NCI-H460 (cell line): Measurements from ENCODE around the gene ZNF423. TPM values are rescaled to one million over a fixed set of nuclear protein-coding genes. Genes with fewer than 3 reads are reported as not detected.

Experiments
- DNase-seq: peaks from one replicate; pipeline ENCODE4 v3.0.0-alpha.2; 2016; ENCODE audit warnings: low read depth; ENCODE audit errors: extremely low read depth
- total RNA-seq: library from RNA; depleted of rRNA; stranded (reverse); fragments of >200 nt; shearing (Covaris generic); gene quantifications from 2 replicates; pipeline ENCODE4 v1.2.3, GENCODE V29; 2014

ZNF423 gene
- total RNA-seq, 1 experiment from 2014 or later = not detected

DNA sequence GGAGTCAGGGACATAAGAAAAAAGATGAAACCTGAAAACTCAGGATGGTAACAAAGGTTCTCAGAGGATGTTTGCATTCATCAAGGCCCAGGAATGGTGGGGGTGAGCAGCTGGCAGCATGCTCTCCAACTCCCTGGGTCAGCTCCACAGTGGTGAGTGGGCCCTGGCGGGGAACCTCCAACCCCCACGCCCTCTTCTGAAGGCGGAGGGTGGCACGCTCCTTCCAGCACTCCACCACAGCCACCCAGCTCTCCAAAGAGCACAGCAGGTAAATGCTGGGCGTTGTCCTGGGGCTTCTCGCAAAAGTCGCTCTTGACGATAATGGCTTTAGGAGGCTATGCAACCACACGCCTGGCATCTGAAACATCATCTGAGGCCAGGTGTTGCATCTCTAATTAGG lies 308.5 kb downstream of the ZNF423 start:
- DNase-seq = no peak

DNA sequence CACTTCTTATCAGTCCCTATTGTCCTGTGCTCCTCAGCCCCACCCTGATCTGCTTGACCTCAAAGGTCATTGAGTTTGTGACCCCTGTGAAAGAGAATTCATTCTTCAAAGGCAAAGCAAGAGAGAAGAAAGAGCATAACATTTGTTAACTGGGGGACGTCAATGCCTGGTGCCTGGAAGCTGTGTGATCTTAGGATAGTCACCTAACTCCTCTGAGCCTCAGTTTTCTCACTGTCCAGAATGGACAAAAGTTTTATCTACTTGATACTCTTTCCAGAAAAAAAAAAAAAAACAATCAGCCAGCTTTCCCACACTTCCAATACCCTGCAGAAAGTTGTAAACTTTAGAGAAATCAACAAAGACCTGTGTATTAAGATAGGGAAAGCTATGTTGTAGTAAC lies 309.2 kb downstream of the ZNF423 start:
- DNase-seq = no peak

DNA sequence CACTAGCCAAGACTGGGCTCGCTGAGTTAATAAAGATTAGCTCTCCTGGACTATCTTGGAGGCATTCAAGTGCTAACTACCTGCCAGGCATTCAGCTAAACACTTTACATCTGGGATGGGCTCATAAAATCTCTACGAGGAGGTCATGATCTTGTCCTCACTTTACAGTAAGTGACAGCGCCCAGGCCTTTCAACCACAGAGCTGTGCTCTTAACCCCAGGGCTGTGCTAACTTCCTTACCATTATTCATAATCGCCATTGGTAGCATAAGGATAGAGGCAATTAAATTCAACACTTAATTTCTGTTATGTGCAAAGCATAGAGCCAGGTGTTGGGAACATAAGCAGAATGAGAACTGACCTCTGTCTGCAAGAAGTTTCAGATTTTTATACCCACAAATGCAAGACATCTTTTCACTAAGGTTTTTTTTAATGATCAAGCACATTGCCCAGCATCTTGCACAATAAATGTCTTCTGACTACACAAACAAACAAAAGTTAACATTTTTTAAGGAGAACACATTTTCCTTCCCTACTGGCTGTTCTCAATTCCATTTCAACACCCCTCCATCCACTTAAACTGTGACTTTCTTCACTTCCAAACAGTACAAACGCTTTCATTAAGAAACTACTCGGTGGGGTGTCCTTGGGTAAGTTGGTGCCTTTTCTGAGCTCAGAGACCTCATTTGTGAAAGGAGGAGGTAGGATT lies 310.0 kb downstream of the ZNF423 start:
- DNase-seq = no peak

DNA sequence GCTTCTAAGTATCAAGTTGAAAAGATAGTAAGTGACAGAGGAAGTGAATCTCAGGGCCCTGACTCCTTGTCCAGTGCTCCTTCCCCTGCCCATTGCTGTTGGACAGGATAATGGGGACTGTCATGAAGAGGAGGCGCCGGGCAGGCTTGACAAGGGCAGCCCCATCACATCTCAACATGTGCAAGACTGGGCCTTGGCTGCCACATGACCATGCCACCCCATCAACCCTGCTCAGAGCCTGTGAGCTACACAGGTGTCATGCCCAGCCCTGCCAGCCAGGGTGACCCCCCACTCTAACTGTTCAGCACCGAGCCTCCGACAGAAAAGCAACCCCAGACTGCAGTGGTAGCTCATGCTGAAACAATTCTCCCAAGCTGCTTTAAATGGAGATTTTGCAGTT lies 310.7 kb downstream of the ZNF423 start:
- no peak for DNase-seq

DNA sequence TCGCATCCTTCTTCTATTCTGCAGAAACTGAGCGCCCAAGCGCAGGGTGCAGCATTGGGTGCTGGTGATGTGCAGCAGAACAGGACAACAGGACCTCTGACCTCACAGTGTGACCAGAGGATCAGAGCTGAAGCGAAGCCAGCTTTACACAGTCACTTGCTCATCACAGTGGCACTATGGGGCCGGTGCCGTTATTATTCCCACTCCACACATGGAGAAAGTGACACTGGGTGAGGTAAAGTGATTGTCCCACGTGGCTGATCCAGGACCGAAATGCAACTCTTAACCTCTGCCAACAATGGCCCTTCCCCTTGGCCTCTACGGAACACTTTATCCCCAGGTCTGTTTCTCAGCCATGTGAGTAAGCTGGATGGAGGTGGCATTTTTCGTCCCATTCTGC lies 311.1 kb downstream of the ZNF423 start:
- DNase-seq = no peak

DNA sequence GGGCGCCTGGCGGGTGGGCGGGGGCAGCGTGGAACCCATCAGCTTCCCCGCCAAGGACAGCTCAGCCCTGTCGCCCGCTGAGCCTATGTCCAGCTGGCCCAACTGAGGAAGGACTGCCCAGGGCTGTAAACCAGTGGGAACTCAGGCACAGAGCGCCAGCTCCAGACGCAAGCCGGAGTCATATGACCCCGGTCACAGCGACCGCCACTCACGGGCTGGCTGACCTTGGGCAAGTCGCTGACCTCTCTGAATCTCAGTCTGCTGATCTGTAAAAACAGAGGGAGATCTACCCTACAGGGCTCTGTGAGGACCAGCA lies 312.3 kb downstream of the ZNF423 start:
- DNase-seq = no peak

DNA sequence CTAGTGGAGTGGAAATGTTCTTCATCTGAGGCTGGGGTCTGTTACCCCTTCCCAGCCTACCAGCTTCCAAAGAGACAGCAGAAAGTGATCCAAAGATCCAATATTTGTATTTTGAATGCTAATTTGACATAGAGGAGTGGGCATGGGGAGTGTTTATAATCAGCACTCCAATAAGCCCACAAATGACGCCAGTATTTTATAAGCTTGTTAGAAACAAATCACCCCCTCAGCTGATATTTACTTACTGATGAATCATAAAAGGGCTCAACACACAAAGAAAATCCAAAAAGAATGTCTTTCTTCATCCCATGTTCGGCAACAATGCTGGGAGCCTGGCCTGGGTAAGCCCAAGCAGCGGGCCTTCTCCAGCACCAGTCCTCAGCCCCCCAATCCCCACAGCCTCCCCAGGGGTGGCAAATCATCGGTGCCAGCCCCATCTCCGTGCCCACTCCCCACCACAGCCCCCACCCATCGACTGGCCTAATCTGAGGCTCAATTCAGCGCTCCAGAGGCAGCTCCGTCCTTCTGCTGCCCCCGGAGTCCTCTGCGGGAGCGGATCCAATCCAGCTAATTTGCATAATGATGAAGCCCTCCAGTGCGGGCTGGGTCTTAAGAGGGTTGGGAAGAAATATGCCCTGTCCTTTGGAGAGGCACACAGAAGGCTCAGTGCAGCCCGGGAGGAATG lies 312.8 kb downstream of the ZNF423 start:
- no peak for DNase-seq

DNA sequence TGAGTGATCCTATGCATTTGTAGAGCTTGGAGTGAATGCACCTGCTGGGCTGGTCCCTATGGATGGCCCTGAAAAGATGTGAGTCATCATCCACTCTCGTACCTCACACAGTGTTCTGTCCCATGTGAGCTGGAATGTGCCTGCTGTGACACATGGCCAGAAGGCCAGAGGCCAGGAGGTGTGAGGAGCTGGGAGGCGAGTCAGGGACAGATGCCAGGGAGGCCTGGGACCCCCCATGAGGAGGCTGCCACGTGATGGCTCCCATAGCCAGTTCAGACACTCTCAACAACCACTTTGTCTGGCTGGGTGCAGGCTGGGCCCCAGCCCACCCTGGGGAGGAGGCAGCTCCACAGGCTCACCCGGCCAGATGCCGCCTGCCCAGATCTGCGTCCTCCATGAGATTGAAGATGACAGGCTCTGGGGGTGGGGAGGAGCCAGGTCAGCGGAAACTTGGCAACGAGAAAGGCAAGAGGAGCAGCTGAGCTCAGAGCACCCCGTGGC lies 313.5 kb downstream of the ZNF423 start:
- DNase-seq = no peak

DNA sequence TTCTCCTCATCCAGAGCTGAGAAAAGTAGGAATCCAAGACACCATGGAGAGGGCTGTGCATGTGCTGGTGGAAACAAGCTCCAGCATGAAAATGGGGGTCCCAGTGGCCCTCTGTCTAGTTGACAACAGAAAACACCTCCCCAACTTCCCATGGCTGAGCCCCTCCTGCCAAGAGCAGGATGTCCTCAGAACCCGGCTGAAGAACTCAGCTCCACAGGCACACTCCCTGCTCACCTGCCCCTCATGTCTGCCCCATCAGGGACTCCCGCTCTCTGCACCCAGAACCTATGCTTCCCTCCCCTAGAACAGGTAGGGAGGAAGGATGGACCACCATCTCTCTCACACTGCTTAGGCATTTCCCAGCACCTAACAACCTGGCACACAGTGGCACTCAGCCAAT lies 315.1 kb downstream of the ZNF423 start:
- no peak for DNase-seq

DNA sequence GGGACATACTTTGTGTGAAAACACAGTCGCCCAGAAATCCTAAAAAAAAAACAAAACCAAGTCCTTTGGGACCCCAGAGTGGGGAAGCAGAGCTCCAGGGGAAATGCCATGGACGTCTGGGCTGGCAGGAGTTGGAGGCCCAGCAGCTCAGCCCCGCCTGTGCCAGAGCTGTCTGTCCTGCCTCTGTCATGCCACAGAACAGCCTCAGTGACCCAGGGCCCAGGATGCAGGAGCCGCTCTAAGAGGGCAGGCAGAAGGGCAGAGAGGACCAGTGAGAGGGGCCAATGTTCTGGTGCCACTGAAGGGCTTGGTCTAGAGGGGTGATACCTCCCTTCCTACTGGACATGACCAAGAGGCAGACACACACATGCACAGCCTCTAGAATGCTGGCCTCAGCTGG lies 316.2 kb downstream of the ZNF423 start:
- no peak for DNase-seq

DNA sequence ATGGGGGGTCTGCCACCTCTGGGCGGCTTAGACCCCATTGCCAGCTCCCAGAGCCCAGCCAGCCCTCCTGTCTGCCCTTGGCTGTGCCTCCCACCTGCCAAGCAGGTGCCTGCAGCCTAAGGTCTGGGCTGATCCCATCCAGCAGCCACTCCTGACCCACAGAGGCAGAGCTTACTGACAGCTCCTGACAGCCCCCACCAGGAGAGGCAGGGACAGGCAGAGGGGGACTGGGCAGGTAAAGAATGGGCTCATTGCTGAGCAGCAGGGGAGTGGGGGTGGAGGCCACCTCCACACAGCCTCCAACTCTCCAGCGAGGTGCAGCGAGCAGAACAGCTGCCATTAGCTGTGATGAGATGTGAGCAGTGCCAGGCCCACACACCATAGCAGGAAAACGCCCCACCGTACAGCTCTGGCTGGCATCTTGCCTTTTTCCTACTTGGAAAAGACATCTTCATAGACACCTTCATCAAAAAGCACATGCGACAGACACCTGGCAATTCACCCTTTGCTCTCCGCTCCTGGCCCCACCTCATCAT lies 317.9 kb downstream of the ZNF423 start:
- DNase-seq = no peak

DNA sequence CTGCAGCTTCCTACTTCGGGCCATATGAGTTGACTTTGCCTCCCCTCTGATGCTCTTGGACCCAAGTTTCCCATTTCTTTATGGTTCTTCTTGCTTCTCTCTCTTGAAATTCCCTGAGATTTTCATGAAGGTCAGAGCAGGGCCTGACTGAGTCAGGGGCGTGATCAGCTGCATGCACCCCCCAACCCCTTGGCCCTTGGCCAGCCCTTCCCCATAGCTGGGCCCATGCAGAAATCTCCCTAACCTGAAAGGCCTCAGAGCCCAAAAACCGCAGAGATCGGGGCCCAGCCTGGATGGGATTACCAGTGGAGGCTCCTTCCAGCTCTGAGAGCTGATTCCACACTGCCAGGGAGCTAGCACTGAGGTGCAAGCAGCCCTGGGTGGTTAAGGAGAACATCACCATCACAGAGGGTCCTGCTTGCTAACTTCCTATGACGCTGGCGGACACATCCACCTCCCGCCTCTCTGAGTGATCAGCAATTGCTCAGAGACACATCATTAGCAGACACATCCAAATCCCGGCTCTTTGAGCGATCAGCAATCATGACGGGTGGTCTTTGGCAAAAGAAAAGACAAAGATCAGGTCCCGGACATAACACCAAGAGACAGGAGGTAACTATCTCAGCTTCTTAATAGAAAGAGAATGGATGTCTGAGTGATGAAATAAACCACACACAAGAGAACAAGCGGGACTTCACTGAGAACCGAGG lies 320.9 kb downstream of the ZNF423 start:
- DNase-seq = no peak

DNA sequence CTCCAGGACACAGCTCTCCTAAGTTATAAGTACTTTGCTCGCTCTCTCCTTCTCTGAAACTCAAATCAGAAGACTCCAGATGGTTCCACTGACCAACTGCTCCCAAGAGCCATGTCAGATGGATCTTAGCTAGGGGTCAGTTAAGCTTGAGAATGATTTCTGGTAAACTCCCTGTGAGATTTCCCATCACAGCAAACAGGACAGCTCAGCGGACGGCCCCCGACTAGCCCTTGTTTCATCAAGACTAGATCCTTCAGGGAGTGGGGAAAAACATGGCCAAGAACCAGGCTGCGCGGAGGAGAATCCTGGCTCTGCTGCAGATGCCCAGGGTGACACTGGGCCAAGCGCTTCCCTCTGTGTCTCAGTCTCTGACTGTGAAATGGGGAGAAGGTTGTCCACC lies 322.5 kb downstream of the ZNF423 start:
- no peak for DNase-seq

DNA sequence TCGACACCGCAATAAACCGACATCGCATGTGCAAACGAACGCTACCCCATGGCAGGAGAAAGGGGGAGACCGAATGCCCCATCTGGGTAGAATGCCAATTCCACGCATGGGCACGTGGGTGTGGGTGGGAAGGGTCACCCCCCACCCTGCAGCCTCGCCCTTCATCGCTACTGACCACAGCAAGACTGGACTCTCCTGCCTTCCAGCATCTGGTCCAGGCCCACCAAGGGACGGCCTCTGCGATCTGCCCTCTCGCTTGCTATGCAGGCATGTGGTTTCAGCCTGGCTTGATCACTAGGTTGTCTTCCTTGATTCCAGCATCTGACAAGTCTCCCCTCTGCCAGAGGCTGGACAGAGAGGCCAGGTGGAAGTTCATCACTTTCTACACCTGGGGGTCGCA lies 323.0 kb downstream of the ZNF423 start:
- DNase-seq = no peak

DNA sequence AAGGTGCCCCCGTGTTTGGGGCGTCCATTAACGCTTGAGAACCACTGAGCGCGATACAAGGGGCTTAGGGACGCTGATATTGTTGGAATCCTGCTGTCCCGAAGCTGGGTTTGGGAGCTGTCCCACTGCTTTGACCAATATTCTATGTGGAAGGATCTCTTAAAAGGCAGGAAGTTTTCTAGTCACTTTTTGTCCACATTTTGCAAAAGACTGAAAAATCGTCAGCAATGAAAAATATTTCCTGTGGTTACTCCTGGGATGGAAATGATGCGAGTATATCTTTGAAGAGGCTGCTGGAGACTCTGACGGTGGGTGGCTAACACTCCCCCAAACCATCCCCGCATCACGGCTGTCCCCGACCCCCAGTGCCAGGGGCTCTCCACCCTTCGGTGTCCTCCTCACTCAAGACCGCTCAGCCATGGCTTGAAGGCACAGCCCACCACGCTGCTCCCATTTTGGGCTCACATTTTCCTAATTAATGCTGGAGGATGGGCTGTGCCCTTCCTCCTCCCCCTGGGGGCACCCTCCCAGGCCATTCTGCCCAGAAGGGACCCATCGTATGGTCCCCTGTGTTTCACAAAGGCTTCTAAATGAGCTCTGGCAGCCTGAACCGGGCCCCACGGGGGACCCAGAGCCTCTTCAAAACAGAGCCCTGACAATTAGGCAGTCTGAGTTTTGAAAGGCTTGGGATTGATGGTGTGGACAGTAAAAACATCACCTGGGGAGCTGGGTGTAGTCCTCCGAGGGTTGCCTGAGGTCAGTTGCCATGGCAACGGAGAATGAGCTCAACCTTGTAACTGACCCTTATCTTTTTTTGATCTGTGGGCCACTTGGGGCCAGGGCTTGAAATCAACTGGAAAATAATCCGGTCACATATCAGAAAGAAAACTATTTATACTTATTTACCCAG lies 323.7 kb downstream of the ZNF423 start:
- DNase-seq = no peak

DNA sequence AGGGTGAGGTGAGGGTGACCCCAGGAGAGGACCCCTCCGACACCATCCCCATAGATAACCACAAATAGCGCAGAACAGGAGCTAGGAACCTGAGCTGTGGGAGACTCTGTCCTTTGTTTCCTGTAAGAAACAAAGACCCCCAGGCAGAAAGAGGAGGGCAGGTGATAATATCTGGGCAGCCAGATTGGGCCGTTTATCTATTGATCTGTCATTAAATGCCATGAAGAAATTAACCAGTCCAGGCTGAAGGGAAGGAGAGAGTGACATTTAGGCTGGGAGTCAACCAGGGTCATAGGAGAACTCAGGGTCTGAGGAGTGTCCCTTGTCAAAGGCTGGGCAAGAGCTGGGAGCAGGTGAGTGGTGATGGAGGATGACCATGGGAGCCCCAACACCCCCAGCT lies 324.5 kb downstream of the ZNF423 start:
- no peak for DNase-seq

DNA sequence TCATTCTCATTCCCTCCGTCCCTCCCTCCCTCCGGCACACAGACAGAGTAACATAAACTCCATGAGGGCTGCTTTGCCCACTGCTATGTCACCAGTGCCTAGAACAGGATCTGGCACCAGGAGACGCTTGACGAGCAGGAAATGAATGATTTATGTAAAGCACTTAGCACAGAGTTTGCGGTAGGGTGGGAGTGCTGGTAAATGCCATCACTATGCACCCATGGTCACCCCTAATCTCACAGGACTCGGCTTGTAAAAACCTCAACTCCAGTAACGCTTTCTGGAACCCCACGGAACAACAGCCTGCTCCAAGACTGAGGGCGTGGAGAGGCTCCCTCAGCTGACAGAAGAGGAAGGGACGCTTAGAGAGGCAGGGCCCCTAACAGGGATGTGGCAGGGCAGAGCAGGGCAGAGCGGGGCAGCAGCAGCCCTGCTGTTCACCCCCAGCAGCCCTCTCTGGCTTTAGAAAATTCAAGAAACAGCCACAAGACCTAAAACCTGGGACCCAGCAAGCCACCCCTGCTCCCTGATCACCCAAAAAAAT lies 325.4 kb downstream of the ZNF423 start:
- DNase-seq = no peak

DNA sequence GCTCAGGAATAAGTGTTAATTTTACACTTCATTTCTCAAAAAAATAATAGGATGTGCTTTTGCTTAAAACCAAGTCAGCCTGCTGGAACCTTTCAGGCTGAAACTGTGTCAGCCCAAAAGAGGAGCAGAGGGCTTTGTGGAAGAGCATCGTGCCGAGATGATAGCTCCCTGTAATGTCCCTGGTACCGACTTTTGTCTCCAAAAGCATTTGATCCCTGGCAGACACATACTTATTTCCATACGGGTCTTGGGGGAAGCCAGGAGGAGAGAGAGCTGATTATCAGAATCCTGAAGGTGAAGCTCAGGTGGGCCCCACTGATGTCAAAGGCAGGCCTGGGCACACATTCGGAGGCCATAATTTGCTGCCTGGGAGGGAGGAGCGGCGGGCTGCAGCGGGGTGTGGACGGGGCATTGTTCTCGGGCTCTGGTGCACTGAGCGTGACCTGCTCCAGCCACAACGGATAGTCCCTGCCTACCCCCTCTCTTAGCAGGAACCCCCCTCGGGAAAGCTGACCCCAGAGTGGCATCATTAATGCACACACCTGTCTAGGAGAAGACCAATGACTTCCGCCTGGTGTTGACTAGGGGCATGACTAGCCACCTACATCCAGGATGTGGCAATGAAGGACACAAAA lies 326.4 kb downstream of the ZNF423 start:
- DNase-seq = no peak

DNA sequence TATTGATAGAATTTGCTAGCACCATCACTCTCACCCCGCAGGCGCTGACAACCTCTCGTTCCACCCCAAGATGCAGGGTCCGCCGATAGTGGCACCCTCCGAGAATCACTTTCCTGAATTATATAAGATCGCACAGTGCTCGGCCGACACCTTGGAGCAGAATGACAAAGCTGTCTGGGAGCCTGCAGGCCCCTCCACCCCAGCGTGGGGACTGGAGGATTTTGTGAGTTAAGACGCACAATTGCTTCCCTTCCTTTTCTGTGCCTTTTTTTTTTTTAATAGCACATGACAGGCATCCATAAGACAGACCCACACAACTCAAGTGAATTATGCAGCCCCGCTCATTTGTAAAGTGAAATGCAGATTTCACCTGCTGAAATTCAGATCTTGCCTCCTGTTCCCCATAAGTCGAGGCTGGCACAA lies 327.0 kb downstream of the ZNF423 start:
- DNase-seq = no peak
